Endodermal cell (in vitro differentiated cells): Measurements from ENCODE around the gene DEFB129. TPM values are rescaled to one million over a fixed set of nuclear protein-coding genes. Genes with fewer than 3 reads are reported as not detected.

ENCODE experiments used
- DNase-seq: peaks from one replicate; pipeline ENCODE4 v3.0.0-alpha.2; 2017
- H3K27ac ChIP-seq: 2 replicates; pipeline ENCODE4 v1.5.1; 2013; ENCODE audit warnings: mild to moderate bottlenecking, low read depth, low read length, moderate library complexity
- H3K27me3 ChIP-seq: 2 replicates; pipeline ENCODE4 v1.6.1; 2013; ENCODE audit warnings: mild to moderate bottlenecking, low read length, moderate library complexity; ENCODE audit not compliant: insufficient read depth, control insufficient read depth, poor library complexity, severe bottlenecking
- H3K36me3 ChIP-seq: 2 replicates; pipeline ENCODE4 v1.7.0; 2013; ENCODE audit warnings: mild to moderate bottlenecking, low read length, moderate library complexity; ENCODE audit not compliant: control insufficient read depth, insufficient read depth
- H3K4me1 ChIP-seq: one replicate; pipeline ENCODE4 v1.7.0; 2013; ENCODE audit warnings: low read length; ENCODE audit not compliant: control insufficient read depth, insufficient read depth
- H3K4me3 ChIP-seq: 2 replicates; pipeline ENCODE4 v1.5.1; 2013; ENCODE audit warnings: mild to moderate bottlenecking, low read length, moderate library complexity
- H3K9ac ChIP-seq: 2 replicates; pipeline ENCODE4 v1.6.1; 2013; ENCODE audit warnings: mild to moderate bottlenecking, low read length, moderate library complexity; ENCODE audit not compliant: poor library complexity, severe bottlenecking; ENCODE audit errors: extremely low read depth
- H3K9me3 ChIP-seq: 2 replicates; pipeline ENCODE4 v1.6.1; 2013; ENCODE audit warnings: mild to moderate bottlenecking, low read length, moderate library complexity; ENCODE audit not compliant: control insufficient read depth
- H3K27ac Mint-ChIP-seq: 2 replicates; pipeline ENCODE4 v1.8.0; 2020; ENCODE audit warnings: mixed read lengths
- H3K27me3 Mint-ChIP-seq: 2 replicates; pipeline ENCODE4 v1.8.0; 2021; ENCODE audit warnings: mild to moderate bottlenecking, mixed read lengths; ENCODE audit not compliant: insufficient read depth
- H3K36me3 Mint-ChIP-seq: 2 replicates; pipeline ENCODE4 v1.8.0; 2020; ENCODE audit warnings: low read depth, mixed read lengths
- H3K4me1 Mint-ChIP-seq: 2 replicates; pipeline ENCODE4 v1.8.0; 2020; ENCODE audit warnings: mixed read lengths
- H3K4me3 Mint-ChIP-seq: 2 replicates; pipeline ENCODE4 v1.8.0; 2020; ENCODE audit warnings: mild to moderate bottlenecking, moderate library complexity, mixed read lengths
- H3K9me3 Mint-ChIP-seq: 2 replicates; pipeline ENCODE4 v1.8.0; 2020; ENCODE audit warnings: mild to moderate bottlenecking, mixed read lengths
- WGBS, 2 experiments: methylation state at CpG; one replicate each; pipeline versions ENCODE4 v1.1.5 to v1.1.7; 2013; ENCODE audit warnings: missing lambda C conversion rate in 2 of 2, mixed read lengths in 1 of 2; ENCODE audit not compliant: insufficient coverage in 1 of 2, insufficient read length in 1 of 2; 5-methylcytosine and 5-hydroxymethylcytosine counted together
- total RNA-seq, 2 donors: library from RNA; stranded (reverse); fragmentation: NEBNext Ultra II Directional in 1 of 2; extraction: Animal tissue kit (Norgen Biotek cat#: 25700) in 1 of 2; gene quantifications; 2 replicates in 1 of 2; 3 replicates in 1 of 2; pipeline ENCODE4 v1.2.1, GENCODE V29; 2021
- TF ChIP-seq, protein P1 (sequence below): fragments of 200-600 bp; sonication (generic); conservative IDR thresholded peaks from 2 replicates; pipeline ENCODE4 v1.5.0; 2021; ENCODE audit warnings: antibody characterized with exemption, mild to moderate bottlenecking

DEFB129 gene
- total RNA-seq, 2 donors from 2014 or later = not detected

DNA sequence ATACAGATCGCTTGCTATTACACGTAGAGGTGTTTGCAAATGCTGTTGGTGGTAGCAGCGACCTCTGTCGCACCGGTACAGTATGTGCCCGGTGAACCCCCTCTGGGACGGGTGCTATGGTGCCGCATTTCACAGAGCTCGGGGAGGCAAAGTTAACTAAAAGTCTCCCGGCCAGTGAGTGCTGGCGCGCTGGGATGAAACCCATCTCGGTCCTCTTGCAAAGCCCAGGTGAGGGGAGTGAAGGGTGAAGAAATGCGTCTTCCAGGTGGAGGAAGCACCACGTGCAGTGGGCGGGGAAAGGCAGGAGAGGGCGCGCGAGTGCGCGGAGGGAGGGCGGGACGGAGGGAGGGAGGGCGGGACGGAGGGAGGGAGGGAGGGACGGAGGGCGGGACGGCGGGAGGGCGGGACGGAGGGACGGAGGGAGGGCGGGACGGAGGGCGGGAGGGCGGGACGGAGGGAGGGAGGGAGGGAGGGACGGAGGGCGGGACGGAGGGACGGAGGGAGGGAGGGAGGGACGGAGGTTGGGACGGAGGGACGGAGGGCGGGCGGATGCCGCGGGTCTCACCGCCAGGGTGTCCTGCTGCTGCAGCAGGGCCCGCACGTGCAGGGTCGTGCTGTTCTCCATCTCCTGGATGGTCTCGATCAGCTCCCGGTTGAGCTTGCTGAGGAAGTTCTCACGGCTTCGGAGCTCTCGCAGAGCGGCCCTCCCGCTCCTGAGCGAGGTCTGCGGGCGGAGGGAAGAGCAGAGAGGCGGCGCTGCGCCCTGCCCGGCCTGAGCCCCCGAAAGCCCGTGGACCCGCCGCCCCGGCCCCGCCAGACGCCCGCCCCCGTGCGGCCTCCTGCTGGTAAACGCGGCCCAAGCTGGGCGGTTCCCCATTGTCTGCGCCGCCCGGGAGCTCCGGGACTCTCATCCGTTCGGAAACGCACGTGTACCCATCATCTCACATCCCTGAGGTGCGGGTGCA is 51.8 kb downstream of the DEFB129 start:
- H3K4me1 ChIP-seq = no peaks in the 10 kb centered on the region
- H3K27me3 ChIP-seq = no peaks in the 10 kb centered on the region
- Mint-ChIP-seq H3K4me1 (peaks cover 6% of the 10 kb centered on the region), H3K36me3 (peaks cover 61% of the 10 kb centered on the region), H3K27me3 (peaks cover 7% of the 10 kb centered on the region), H3K4me3 (peak overlapping the region; percentile 39), H3K9me3 (peaks cover 3% of the 10 kb centered on the region), H3K27ac (peak overlapping the region; percentile 72)
- peak; percentile 85 for DNase-seq
- TF ChIP-seq, protein P1, sequence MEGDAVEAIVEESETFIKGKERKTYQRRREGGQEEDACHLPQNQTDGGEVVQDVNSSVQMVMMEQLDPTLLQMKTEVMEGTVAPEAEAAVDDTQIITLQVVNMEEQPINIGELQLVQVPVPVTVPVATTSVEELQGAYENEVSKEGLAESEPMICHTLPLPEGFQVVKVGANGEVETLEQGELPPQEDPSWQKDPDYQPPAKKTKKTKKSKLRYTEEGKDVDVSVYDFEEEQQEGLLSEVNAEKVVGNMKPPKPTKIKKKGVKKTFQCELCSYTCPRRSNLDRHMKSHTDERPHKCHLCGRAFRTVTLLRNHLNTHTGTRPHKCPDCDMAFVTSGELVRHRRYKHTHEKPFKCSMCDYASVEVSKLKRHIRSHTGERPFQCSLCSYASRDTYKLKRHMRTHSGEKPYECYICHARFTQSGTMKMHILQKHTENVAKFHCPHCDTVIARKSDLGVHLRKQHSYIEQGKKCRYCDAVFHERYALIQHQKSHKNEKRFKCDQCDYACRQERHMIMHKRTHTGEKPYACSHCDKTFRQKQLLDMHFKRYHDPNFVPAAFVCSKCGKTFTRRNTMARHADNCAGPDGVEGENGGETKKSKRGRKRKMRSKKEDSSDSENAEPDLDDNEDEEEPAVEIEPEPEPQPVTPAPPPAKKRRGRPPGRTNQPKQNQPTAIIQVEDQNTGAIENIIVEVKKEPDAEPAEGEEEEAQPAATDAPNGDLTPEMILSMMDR = peak; percentile 68
- no peak overlapping the region for H3K4me3 ChIP-seq
- no peak overlapping the region for H3K9ac ChIP-seq
- H3K27ac ChIP-seq = no peak overlapping the region
- H3K36me3 ChIP-seq = peaks cover 34% of the 10 kb centered on the region
- 48 to 77% methylated on average over 24 to 60 of the region's 88 CpGs for WGBS, 2 experiments
- no peaks in the 10 kb centered on the region for H3K9me3 ChIP-seq

Other genes with a start within 250 kb of the DEFB129 start
- gene DEFB125, start 139.6 kb upstream of the DEFB129 start, total RNA-seq = not detected
- gene DEFB126, start 84.7 kb upstream of the DEFB129 start, total RNA-seq = not detected
- not detected for gene DEFB127, start 69.8 kb upstream of the DEFB129 start, total RNA-seq
- not detected for gene DEFB128, start 37.5 kb upstream of the DEFB129 start, total RNA-seq
- gene DEFB132, start 30.5 kb downstream of the DEFB129 start, total RNA-seq = not detected
- gene C20orf96, start 63.5 kb downstream of the DEFB129 start, total RNA-seq = 10 to 100 TPM; 21.8 to 29.4 TPM
- gene ZCCHC3, start 70.3 kb downstream of the DEFB129 start, total RNA-seq = 10 to 100 TPM; 39.5 to 46.1 TPM
- 10 to 100 TPM; 71.4 to 81.7 TPM for gene SOX12, start 98.3 kb downstream of the DEFB129 start, total RNA-seq
- 10 to 100 TPM; 24.7 to 38.4 TPM for gene NRSN2, start 119.9 kb downstream of the DEFB129 start, total RNA-seq
- gene TRIB3, start 153.5 kb downstream of the DEFB129 start, total RNA-seq = 1 to 10 TPM; 4.0 TPM
- 10 to 100 TPM; 61.7 to 63.7 TPM for gene RBCK1, start 181.0 kb downstream of the DEFB129 start, total RNA-seq
- gene TBC1D20, start 235.3 kb downstream of the DEFB129 start, total RNA-seq = 10 to 100 TPM; 24.9 to 28.0 TPM